HepG2 (cell line): ENCODE data around the gene ISG20L2. TPM values are rescaled to one million over a fixed set of nuclear protein-coding genes. Genes with fewer than 3 reads are reported as not detected.

Experiments used
- ATAC-seq: fragments of 200-7000 bp; cut with Tn5 transposase; 3 replicates; pipeline ENCODE4 v1.9.1; 2020; ENCODE audit warnings: mild to moderate bottlenecking, moderate library complexity
- BruUV-seq: library from RNA; stranded (reverse); fragments of 400-500 nt; replicated peaks from 2 replicates; lab custom pipeline; 2021; lab: Mats Ljungman, UMichigan
- CTCF ChIA-PET: fragments of 300-600 bp; formaldehyde crosslinking; extraction: SDS; loops from one replicate; lab custom pipeline; 2021; ENCODE audit warnings: low total read pairs, inconsistent platforms, low intra/inter-chr PET ratio; lab: Yijun Ruan, JAX
- POLR2A ChIA-PET: fragments of 350-600 bp; sonication (Branson Sonifier 250); formaldehyde crosslinking; loops from one replicate; lab custom pipeline; 2020; ENCODE audit warnings: antibody characterized with exemption, inconsistent platforms; lab: Yijun Ruan, JAX
- DNase-seq: peaks from one replicate; pipeline ENCODE4 v3.0.0-alpha.2; 2015; ENCODE audit warnings: low spot score
- FAIRE-seq: peaks from 3 replicates; lab custom pipeline; 2011; peaks lifted over from hg19 to GRCh38; lab: Jason Lieb, UNC
- H2AFZ ChIP-seq: one replicate; pipeline ENCODE4 v1.6.1; 2011; ENCODE audit warnings: low read length, inconsistent platforms
- H3K27ac ChIP-seq: fragments of 300-600 bp; 3 replicates; pipeline ENCODE4 v1.8.0; 2011; ENCODE audit warnings: mixed run types, mild to moderate bottlenecking, mixed read lengths, low read length, inconsistent platforms; ENCODE audit not compliant: insufficient read depth; ENCODE audit errors: extremely low read length
- H3K27me3 ChIP-seq, 2 experiments: fragments of 200-600 bp in 1 of 2; 2 replicates in 1 of 2; 3 replicates in 1 of 2; pipeline versions ENCODE4 v1.6.0 to v1.8.0; 2011; ENCODE audit warnings: low read length in 2 of 2, mild to moderate bottlenecking in 2 of 2, moderate library complexity in 2 of 2, inconsistent platforms in 1 of 2; ENCODE audit not compliant: insufficient read depth in 2 of 2, control insufficient read depth in 1 of 2
- H3K36me3 ChIP-seq, 2 experiments: fragments of 200-600 bp in 1 of 2; replicated peaks in 1 of 2; 2 replicates in 1 of 2; 3 replicates in 1 of 2; pipeline versions ENCODE4 v1.5.1 to v1.8.0; 2011; ENCODE audit warnings: low read length in 2 of 2, inconsistent platforms in 1 of 2; ENCODE audit not compliant: insufficient read depth in 2 of 2, control insufficient read depth in 1 of 2
- H3K4me1 ChIP-seq: 2 replicates; pipeline ENCODE4 v1.5.1; 2012; ENCODE audit warnings: low read length, inconsistent platforms; ENCODE audit not compliant: insufficient read depth
- H3K4me2 ChIP-seq: 2 replicates; pipeline ENCODE4 v1.6.0; 2011; ENCODE audit warnings: low read depth, low read length, inconsistent platforms
- H3K4me3 ChIP-seq, 3 experiments: fragments of 200-600 bp in 1 of 3; sonication (generic), shearing (Covaris generic) in 1 of 3; replicated peaks in 1 of 3; 2 replicates each; pipeline ENCODE4 v1.5.1; 2011 to 2016; ENCODE audit warnings: low read length in 3 of 3, inconsistent platforms in 2 of 3, low read depth in 2 of 3, mild to moderate bottlenecking in 2 of 3, control low read depth in 1 of 3, mixed read lengths in 1 of 3; ENCODE audit not compliant: insufficient read depth in 1 of 3
- H3K79me2 ChIP-seq: one replicate; pipeline ENCODE4 v1.6.1; 2011; ENCODE audit warnings: low read length, inconsistent platforms; ENCODE audit not compliant: insufficient read depth
- H3K9ac ChIP-seq: 2 replicates; pipeline ENCODE4 v1.6.0; 2011; ENCODE audit warnings: mild to moderate bottlenecking, low read depth, low read length, inconsistent platforms; ENCODE audit not compliant: insufficient read depth
- H3K9me3 ChIP-seq: 2 replicates; pipeline ENCODE4 v1.5.1; 2012; ENCODE audit warnings: mild to moderate bottlenecking, low read length
- H4K20me1 ChIP-seq: 2 replicates; pipeline ENCODE4 v1.6.0; 2011; ENCODE audit warnings: inconsistent platforms, mild to moderate bottlenecking, low read length, moderate library complexity; ENCODE audit not compliant: insufficient read depth
- AGO2 ChIP-seq: fragments of 200-400 bp; formaldehyde crosslinking; optimal IDR thresholded peaks from 2 replicates; pipeline ENCODE3; 2017; ENCODE audit warnings: mild to moderate bottlenecking, low read depth, low read length, moderate library complexity
- ARNTL ChIP-seq: sonication (generic); formaldehyde crosslinking; IDR thresholded peaks from 2 replicates; pipeline ENCODE4 v1.4.0; 2020; ENCODE audit warnings: mild to moderate bottlenecking, missing genetic modification reagents
- CEBPG ChIP-seq: IDR thresholded peaks from 2 replicates; pipeline ENCODE4 v1.6.1; 2016
- NR2C2 ChIP-seq: sonication (generic); formaldehyde crosslinking; IDR thresholded peaks from 2 replicates; pipeline ENCODE4 v1.4.0; 2020; ENCODE audit warnings: missing genetic modification reagents, mild to moderate bottlenecking, moderate library complexity, borderline replicate concordance
- PITX1 ChIP-seq: sonication (generic); formaldehyde crosslinking; IDR thresholded peaks from 2 replicates; pipeline ENCODE4 v1.5.1; 2020; ENCODE audit warnings: mild to moderate bottlenecking, missing genetic modification reagents
- POGK ChIP-seq: sonication (generic); formaldehyde crosslinking; conservative IDR thresholded peaks from 2 replicates; pipeline ENCODE4 v1.8.0; 2022; ENCODE audit warnings: mild to moderate bottlenecking, moderate library complexity, missing genetic modification reagents
- TERF1 ChIP-seq: sonication (generic); formaldehyde crosslinking; IDR thresholded peaks from 2 replicates; pipeline ENCODE4 v1.8.0; 2022; ENCODE audit warnings: mild to moderate bottlenecking, missing genetic modification reagents, moderate library complexity
- ZNF788 ChIP-seq: sonication (generic); formaldehyde crosslinking; IDR thresholded peaks from 2 replicates; pipeline ENCODE4 v1.5.0; 2020; ENCODE audit warnings: mild to moderate bottlenecking, missing genetic modification reagents, borderline replicate concordance
- WGBS: methylation state at CpG from one replicate; pipeline ENCODE4 v1.1.6; 2017; ENCODE audit warnings: low lambda C conversion rate; 5-methylcytosine and 5-hydroxymethylcytosine counted together
- in situ Hi-C: cut with HindIII; loops from 2 replicates; pipeline ENCODE4 v1.10.0; 2017; ENCODE audit warnings: low pct_unique_long_range_greater_than_20kb; ENCODE audit not compliant: extremely low pct_ligation_motif_present
- intact Hi-C: fragments of 100-400 bp; cut with micrococcal nuclease; formaldehyde crosslinking; loops from one replicate; pipeline ENCODE4 v1.10.0; 2022; ENCODE audit not compliant: unreplicated experiment
- polyA plus RNA-seq, 8 experiments: library from polyadenylated mRNA; depleted of rRNA in 3 of 8; stranded (reverse) in 7 of 8; unstranded in 1 of 8; fragments of >200 nt; fragmentation: Illumina TruSeq in 4 of 8; extraction: Trizol in 4 of 8; gene quantifications; 2 replicates each; pipeline versions ENCODE4 v1.2.1 to v1.2.3, GENCODE V29; 2011 to 2016; ENCODE audit warnings: low read depth in 4 of 8, missing spikeins in 1 of 8, mixed read lengths in 1 of 8; ENCODE audit not compliant: insufficient read depth in 1 of 8
- total RNA-seq, 5 experiments: library from RNA; depleted of rRNA; stranded (reverse); fragments of >200 nt; fragmentation: Illumina TruSeq; extraction: Trizol; gene quantifications; 2 replicates each; pipeline ENCODE4 v1.2.3, GENCODE V29; 2016; ENCODE audit warnings: low read depth in 1 of 5

The ISG20L2 gene
- total and polyA plus RNA-seq, 2 of the 13 experiments (the other 11 are each of a cell fraction or from before 2014, with no cell fraction given) = 19.8 to 21.3 TPM

GRCh38 chr1:156743367-156744302 lies 15.1 kb upstream of the ISG20L2 start:
- intact Hi-C loops = no loop called here
- Histone ChIP-seq H3K4me3 (no peak overlapping the region), H3K4me1 (peaks cover 47% of the 10 kb centered on the region), H3K9me3 (no peaks in the 10 kb centered on the region), H3K27me3 (no peaks in the 10 kb centered on the region; a peak in 1 of 5 replicates), H3K36me3 (peaks cover 10 to 37% of the 10 kb centered on the region in 2 experiments; a peak in 4 of 5 replicates), H3K27ac (no peak overlapping the region), H3K4me2 (no peak overlapping the region), H4K20me1 (peaks cover 13% of the 10 kb centered on the region), H2AFZ (no peak overlapping the region), H3K79me2 (peaks cover 44% of the 10 kb centered on the region), H3K9ac (no peak overlapping the region)
- in situ Hi-C loops = no loop called here
- TF ChIP-seq AGO2 = peak; percentile 36
- no peak for TF ChIP-seq NR2C2 (CRISPR knock-in tag)
- ChIA-PET POLR2A (interaction anchor here (3.3 kb wide), 1 partner anchor 23 kb away, joined by 125 read pairs; the partner anchor contains the start of gene PRCC), CTCF (no interaction called here)
- WGBS = 95% methylated on average over 12 of the region's 14 CpGs
- FAIRE-seq = no peak
- BruUV-seq = no TSS peak
- ATAC-seq = no peak
- no peak for DNase-seq

GRCh38 chr1:156742801-156743200 lies 14.2 kb upstream of the ISG20L2 start:
- no peak for DNase-seq
- no peak for TF ChIP-seq CEBPG (CRISPR knock-in tag)
- TF ChIP-seq ARNTL (CRISPR knock-in tag) = no peak
- TF ChIP-seq POGK (CRISPR knock-in tag) = no peak
- TF ChIP-seq TERF1 (CRISPR knock-in tag) = no peak
- no peak for TF ChIP-seq PITX1 (CRISPR knock-in tag)
- no peak for TF ChIP-seq ZNF788
- intact Hi-C loops = no loop called here
- Histone ChIP-seq H4K20me1 (peaks cover 13% of the 10 kb centered on the region), H3K27me3 (no peaks in the 10 kb centered on the region; a peak in 1 of 5 replicates), H3K4me3 (no peak overlapping the region), H3K79me2 (peaks cover 35% of the 10 kb centered on the region), H2AFZ (no peak overlapping the region), H3K4me1 (peaks cover 38% of the 10 kb centered on the region), H3K27ac (peak overlapping the region; percentile 64), H3K4me2 (no peak overlapping the region), H3K36me3 (peaks cover 10 to 37% of the 10 kb centered on the region in 2 experiments; a peak in 4 of 5 replicates), H3K9me3 (no peaks in the 10 kb centered on the region), H3K9ac (no peak overlapping the region)
- 100% methylated on average over 4 of the region's 4 CpGs for whole genome bisulfite sequencing
- BruUV-seq = no TSS peak
- in situ Hi-C loops = no loop called here
- FAIRE-seq = no peak
- CTCF ChIA-PET = no interaction called here
- ATAC-seq = no peak
- POLR2A ChIA-PET = interaction anchor here (3.2 to 3.3 kb wide), 2 partner anchors 8 to 24 kb away, joined by 67 to 125 read pairs; partner anchors contain the start of genes HDGF and PRCC
